D721Med (cell line): ENCODE results near the gene GEMIN7.
A peak's percentile ranks its signal among the peaks of the same experiment; 100 is the strongest.
"Not testable (repeated sequence)": the region's sequence is repeated elsewhere in the genome, so short reads cannot be mapped to it uniquely, and the experiment has no call there.

Experiments used
- DNase-seq: peaks from one replicate; pipeline ENCODE4 v3.0.0; 2011; ENCODE audit warnings: low spot score; ENCODE audit not compliant: insufficient read length
- FAIRE-seq: peaks from 2 replicates; lab custom pipeline; 2011; peaks lifted over from hg19 to GRCh38; lab: Jason Lieb, UNC
- TF ChIP-seq, protein P1 (sequence below): IDR thresholded peaks from 2 replicates; pipeline ENCODE4 v1.5.1; 2012; ENCODE audit warnings: mild to moderate bottlenecking, control low read depth; ENCODE audit not compliant: insufficient read depth; ENCODE audit errors: missing control alignments

The GEMIN7 gene

DNA sequence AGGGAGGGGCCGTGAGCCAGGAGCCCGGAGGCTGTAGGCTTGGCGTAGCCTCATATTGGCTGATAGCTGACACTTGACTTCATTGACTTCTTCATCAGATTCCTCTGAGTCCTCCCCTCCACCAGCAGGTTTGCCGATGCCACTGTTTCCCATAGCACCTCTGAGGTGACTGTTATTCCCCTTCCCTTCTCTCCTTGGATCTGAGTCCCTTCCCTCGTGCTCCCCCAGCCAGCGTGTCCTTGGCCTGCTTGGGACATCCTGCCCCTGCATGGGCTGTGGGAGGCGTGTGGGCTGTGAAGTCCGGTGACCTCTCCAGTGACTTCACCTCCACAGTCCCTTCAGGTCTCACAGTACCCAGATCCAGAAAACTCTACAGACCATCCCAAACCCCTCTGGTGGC is 22.7 kb downstream of the GEMIN7 start:
- TF ChIP-seq, protein P1, sequence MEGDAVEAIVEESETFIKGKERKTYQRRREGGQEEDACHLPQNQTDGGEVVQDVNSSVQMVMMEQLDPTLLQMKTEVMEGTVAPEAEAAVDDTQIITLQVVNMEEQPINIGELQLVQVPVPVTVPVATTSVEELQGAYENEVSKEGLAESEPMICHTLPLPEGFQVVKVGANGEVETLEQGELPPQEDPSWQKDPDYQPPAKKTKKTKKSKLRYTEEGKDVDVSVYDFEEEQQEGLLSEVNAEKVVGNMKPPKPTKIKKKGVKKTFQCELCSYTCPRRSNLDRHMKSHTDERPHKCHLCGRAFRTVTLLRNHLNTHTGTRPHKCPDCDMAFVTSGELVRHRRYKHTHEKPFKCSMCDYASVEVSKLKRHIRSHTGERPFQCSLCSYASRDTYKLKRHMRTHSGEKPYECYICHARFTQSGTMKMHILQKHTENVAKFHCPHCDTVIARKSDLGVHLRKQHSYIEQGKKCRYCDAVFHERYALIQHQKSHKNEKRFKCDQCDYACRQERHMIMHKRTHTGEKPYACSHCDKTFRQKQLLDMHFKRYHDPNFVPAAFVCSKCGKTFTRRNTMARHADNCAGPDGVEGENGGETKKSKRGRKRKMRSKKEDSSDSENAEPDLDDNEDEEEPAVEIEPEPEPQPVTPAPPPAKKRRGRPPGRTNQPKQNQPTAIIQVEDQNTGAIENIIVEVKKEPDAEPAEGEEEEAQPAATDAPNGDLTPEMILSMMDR, result no peak
- FAIRE-seq (no peak), DNase-seq (no peak)

DNA sequence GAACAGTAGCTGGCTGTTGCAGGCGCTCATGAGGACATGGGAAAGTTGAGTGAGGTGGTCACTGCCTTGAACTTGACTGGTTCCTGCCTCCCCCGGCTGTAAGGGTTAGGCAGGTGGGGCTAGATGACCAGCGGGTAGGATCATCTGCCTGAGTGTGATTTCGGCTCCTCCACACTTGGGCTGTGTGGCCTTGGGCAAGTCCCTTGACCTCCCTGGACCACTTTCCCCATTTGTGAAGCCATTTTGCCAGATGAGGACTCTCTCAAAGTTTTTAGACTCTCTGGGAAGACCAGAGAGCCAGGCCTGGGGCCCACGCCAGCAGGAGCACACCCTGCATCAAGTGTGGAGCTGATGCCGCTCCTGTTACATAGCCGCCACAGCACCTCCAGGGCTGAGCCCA is 23.4 kb downstream of the GEMIN7 start:
- FAIRE-seq (no peak), DNase-seq (no peak)
- TF ChIP-seq, protein P1, result no peak

DNA sequence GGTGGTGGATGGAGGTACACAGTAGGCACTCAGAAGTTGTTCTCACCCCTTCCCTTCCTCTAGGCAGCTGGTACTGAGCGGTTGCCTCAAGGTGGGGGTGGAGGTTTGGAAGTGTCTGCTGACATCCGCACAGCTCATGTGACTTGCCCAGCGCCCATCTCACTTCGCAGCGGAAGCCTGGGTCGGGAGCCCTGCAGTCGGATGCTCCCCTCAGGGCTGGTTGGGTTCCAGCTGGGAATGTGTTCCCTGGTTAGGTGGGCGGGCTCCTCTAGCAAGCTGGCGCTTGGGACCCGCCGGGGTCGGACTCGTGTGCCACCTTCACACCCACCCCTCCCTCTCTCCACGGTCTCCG is 24.1 kb downstream of the GEMIN7 start:
- no peak for DNase-seq

DNA sequence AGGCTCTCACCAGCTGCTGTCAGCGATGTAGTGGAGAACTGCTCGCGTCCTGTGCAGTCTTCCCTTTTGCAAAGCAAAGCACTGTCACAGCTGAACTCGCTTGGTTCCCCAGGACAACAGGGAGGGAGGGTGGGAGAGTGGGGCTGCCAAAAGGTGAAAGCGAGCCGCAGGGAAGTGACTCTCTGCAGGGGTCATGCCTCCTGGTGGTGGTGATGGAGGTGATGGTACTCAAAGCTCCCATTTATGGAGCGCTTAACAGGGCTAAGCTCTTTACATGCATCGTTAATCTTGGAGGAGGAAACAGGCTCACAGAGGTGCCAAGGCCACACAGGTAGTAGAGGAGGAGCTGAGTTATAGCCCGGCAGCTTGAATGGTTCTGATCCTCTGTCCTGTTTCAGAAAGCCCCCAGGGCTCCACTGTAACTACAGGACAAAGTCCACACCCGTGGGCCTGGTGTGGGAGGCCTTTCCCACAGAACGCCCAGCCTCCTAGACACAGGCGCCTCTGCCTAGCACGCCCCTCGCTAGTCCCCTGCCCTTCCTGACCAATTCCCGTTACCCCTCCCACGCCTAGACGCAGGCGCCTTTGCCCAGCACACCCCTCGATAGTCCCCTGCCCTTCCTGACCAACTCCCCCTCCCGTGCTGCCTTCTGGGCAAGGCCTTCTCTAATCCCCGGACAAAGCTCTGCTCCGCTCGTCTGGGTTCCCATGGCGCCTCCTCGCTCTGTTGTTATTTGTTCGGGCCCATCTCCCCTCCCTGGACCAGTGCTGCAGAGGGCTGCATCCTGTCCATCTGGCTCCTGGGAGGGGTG is 24.7 kb downstream of the GEMIN7 start:
- FAIRE-seq, result peak; percentile 75
- peak; percentile 97 for DNase-seq
- TF ChIP-seq, protein P1, result peak; percentile 32

More for the DNA sequence above, 24.1 kb downstream of the GEMIN7 start:
- no peak for FAIRE-seq
- TF ChIP-seq, protein P1, result no peak

DNA sequence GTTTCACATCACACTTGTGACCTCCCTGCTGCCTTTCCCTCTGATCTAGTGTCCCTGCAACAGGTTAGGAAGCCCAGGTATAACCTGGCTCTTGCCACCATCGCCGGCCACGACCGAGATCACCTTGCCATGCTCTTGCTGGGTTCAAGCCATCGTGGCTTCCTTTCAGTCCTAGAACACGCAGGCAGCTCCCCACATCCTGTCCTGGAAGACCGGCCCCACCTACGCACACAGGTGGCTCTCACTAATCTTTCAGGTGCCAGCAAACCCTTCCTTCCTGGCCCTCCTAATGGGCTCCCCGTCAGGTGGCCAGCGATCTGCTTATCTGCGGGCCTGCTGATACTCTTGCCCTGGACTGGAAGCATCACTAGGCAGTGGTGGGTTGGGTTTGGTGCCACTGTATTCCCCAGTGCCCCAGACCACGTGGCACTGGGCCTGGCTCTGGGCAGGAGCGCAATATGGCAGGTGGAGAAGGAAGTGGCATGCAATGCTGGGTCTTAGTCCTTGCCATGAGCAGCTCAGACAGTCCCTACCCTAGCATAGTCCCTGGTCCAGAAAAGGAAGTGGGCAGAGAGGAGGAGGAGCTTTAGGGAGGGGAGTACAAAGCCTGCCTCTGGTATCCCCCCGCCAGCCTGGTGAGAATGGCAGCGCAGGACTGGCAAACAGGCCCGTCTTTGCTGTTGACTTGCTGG is 25.7 kb downstream of the GEMIN7 start:
- FAIRE-seq (no peak), DNase-seq (no peak)
- TF ChIP-seq, protein P1, result no peak

DNA sequence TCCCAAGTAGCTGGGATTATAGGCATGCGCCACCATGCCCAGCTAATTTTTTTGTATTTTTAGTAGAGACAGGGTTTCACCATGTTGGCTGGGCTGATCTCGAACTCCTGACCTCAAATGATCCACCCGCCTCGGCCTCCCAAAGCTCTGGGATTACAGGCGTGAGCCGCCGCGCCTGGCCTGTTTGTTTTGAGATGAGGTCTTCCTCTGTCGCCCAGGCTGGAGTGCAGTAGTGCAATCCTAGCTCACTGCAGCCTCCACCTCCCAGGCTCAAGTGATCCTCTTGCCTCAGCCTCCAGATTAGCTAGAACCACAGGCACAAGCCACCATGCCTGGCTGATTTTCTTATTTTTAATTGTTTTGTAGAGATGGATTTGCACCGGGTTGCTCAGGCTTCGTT is 27.3 kb downstream of the GEMIN7 start:
- not testable (repeated sequence) for FAIRE-seq, DNase-seq

DNA sequence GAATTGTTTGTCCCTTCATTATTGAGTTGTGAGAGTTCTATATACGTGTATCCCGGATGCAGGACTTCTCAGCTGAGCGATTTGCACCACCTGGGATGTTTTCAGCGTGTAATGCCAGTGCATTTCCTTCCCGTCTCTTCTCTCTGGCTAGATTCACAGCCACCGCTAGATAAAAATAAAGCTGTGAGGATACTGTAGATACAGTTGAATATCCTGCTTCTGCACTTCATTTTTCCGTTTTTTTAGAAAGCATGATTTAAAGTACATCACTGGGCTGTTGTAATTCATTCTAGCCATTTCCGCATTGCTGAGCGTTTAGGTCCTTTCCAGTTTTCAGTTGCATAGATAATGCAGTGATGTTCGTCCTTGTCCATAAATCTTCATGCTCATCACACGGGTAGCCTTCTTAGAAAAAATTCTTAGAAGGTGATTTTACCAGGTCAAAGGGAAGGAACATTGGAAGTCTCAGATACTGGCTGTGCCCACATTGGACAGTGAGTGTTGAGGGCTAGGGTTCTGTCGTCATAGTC is 28.6 kb downstream of the GEMIN7 start:
- DNase-seq (no peak), FAIRE-seq (no peak)
- TF ChIP-seq, protein P1, result no peak
